NCI-H345 (cell line): Measurements from ENCODE around the gene PCDHGB7.
"Not testable (repeated sequence)": the region's sequence is repeated elsewhere in the genome, so short reads cannot be mapped to it uniquely, and the experiment has no call there.

Source experiments
- DNase-seq: peaks from one replicate; lab custom pipeline; 2025; lab: John Stamatoyannopoulos, UW

Gene PCDHGB7

GRCh38 chr5:141430332-141431113 lies 13.0 kb downstream of the PCDHGB7 start, which contains the start of gene PCDHGA12:
TSS of gene PCDHGA12 (plus strand) at chr5:141430507. CDS start at chr5:141430760, 253 bp downstream.
- no peak for DNase-seq

- no peak for DNase-seq
Measured at GRCh38 chr5:141431286-141431685, 13.8 kb downstream of the PCDHGB7 start.

- DNase-seq, result not testable (repeated sequence)
Measured at GRCh38 chr5:141432308-141432707, 14.8 kb downstream of the PCDHGB7 start.

GRCh38 chr5:141432726-141433125 lies 15.2 kb downstream of the PCDHGB7 start:
- not testable (repeated sequence) for DNase-seq

- no peak for DNase-seq
Measured at GRCh38 chr5:141434006-141434405, 16.5 kb downstream of the PCDHGB7 start.

- no peak for DNase-seq
Measured at GRCh38 chr5:141437221-141437620, 19.7 kb downstream of the PCDHGB7 start.

- no peak for DNase-seq
Measured at GRCh38 chr5:141439411-141440141, 22.1 kb downstream of the PCDHGB7 start.

GRCh38 chr5:141440341-141440740 lies 22.9 kb downstream of the PCDHGB7 start:
- no peak for DNase-seq

GRCh38 chr5:141441571-141442170 lies 24.2 kb downstream of the PCDHGB7 start:
- DNase-seq, result no peak

- DNase-seq, result no peak
Measured at GRCh38 chr5:141465351-141465750, 47.9 kb downstream of the PCDHGB7 start.
